C1 segment of cervical spinal cord (tissue), 14 donors: ENCODE data around the gene TUBAL3.
"Not testable (repeated sequence)": the region's sequence is repeated elsewhere in the genome, so short reads cannot be mapped to it uniquely, and the experiment has no call there.

Source experiments
- DNase-seq, 14 donors: peaks; one replicate each; lab custom pipeline; 2025; lab: John Stamatoyannopoulos, UW

The TUBAL3 gene

GRCh38 chr10:5423771-5424170, 19.1 kb upstream of the TUBAL3 start:
- no peak for DNase-seq

- no peak for DNase-seq
Observed at GRCh38 chr10:5419466-5420094, 15.0 kb upstream of the TUBAL3 start.

- DNase-seq = no peak
Observed at GRCh38 chr10:5418584-5418983, 14.0 kb upstream of the TUBAL3 start.

GRCh38 chr10:5416981-5417380, 12.4 kb upstream of the TUBAL3 start:
- peak in 3 of 14 donors; percentile 2 to 89 (median 20) for DNase-seq

GRCh38 chr10:5413012-5413938, 8.6 kb upstream of the TUBAL3 start:
- peak in 3 of 14 donors; percentile 41 to 64 (median 45) for DNase-seq

- peak; percentile 48 to 94 (median 88) for DNase-seq
Observed at GRCh38 chr10:5412277-5412941, 7.8 kb upstream of the TUBAL3 start, which contains the start of gene NET1. NET1 (plus strand) TSS chr10:5412557; CDS start chr10:5412693, 136 bp downstream.

- DNase-seq = no peak
Observed at GRCh38 chr10:5411941-5412276, 7.3 kb upstream of the TUBAL3 start.

- DNase-seq = not testable (repeated sequence)
Observed at GRCh38 chr10:5410787-5411186, 6.2 kb upstream of the TUBAL3 start.

GRCh38 chr10:5406918-5407317, 2.3 kb upstream of the TUBAL3 start:
- DNase-seq = no peak

- no peak for DNase-seq
Observed at GRCh38 chr10:5402798-5403197, 1.8 kb downstream of the TUBAL3 start.

- DNase-seq = peak in 1 of 14 donors; percentile 12
Observed at GRCh38 chr10:5400468-5401240, 4.0 kb downstream of the TUBAL3 start.

- DNase-seq = no peak
Observed at GRCh38 chr10:5399332-5399731, 5.3 kb downstream of the TUBAL3 start.

- DNase-seq = peak in 9 of 14 donors; percentile 16 to 68 (median 42)
Observed at GRCh38 chr10:5396556-5397300, 7.9 kb downstream of the TUBAL3 start.

- no peak for DNase-seq
Observed at GRCh38 chr10:5395168-5395567, 9.5 kb downstream of the TUBAL3 start.

GRCh38 chr10:5393529-5393928, 11.1 kb downstream of the TUBAL3 start:
- no peak for DNase-seq

GRCh38 chr10:5391790-5392189, 12.8 kb downstream of the TUBAL3 start:
- peak in 1 of 14 donors; percentile 15 for DNase-seq

- no peak for DNase-seq
Observed at GRCh38 chr10:5390607-5391205, 13.9 kb downstream of the TUBAL3 start.

GRCh38 chr10:5387169-5387568, 17.5 kb downstream of the TUBAL3 start:
- DNase-seq = no peak

GRCh38 chr10:5385224-5385623, 19.4 kb downstream of the TUBAL3 start:
- no peak for DNase-seq

- DNase-seq = no peak
Observed at GRCh38 chr10:5381187-5381586, 23.4 kb downstream of the TUBAL3 start.
